ENCODE measurements around the gene PTCD2.

- TF ChIP-seq CTCF (conservative IDR thresholded peaks at IDR 0.05; ENCODE audit: low read length) (no peak), EZH2phosphoT487 (IDR thresholded peaks at IDR 0.05; ENCODE audit: borderline replicate concordance) (no peak)
Measured at GRCh38 chr5:72285424-72285821, 34.8 kb upstream of the PTCD2 start.
